HepG2 (cell line): ENCODE measurements around the gene CFAP97D1. TPM values are rescaled to one million over a fixed set of nuclear protein-coding genes. Genes with fewer than 3 reads are reported as not detected.

Experiments
- CEBPZ ChIP-seq: IDR thresholded peaks from 2 replicates; pipeline ENCODE4 v1.6.1; 2012; ENCODE audit warnings: low read length, improper control_type of control experiment
- CHCHD3 ChIP-seq: sonication (generic); formaldehyde crosslinking; IDR thresholded peaks from 2 replicates; pipeline ENCODE4 v1.8.0; 2022; ENCODE audit warnings: mild to moderate bottlenecking, missing genetic modification reagents, moderate library complexity
- E2F2 ChIP-seq: sonication (generic); formaldehyde crosslinking; IDR thresholded peaks from 2 replicates; pipeline ENCODE4 v1.4.0; 2020; ENCODE audit warnings: missing genetic modification reagents, borderline replicate concordance
- ELF3 ChIP-seq: IDR thresholded peaks from 2 replicates; pipeline ENCODE4 v1.6.1; 2016; ENCODE audit warnings: missing genetic modification reagents, missing compliant biosample characterization
- EZH2 ChIP-seq: conservative IDR thresholded peaks from 2 replicates; pipeline ENCODE4 v1.6.1; 2012; ENCODE audit warnings: mild to moderate bottlenecking, low read depth, low read length, moderate library complexity
- HMGXB4 ChIP-seq, 2 experiments: sonication (generic) in 1 of 2; formaldehyde crosslinking in 1 of 2; IDR thresholded peaks; 2 replicates each; pipeline versions ENCODE4 v1.4.0 to v1.6.1; 2018 to 2020; ENCODE audit warnings: missing genetic modification reagents in 2 of 2, borderline replicate concordance in 1 of 2, low read depth in 1 of 2, mild to moderate bottlenecking in 1 of 2, missing biosample characterization in 1 of 2
- JARID2 ChIP-seq: sonication (generic); formaldehyde crosslinking; IDR thresholded peaks from 2 replicates; pipeline ENCODE4 v1.8.1; 2023; ENCODE audit warnings: missing genetic modification reagents, inconsistent platforms; ENCODE audit not compliant: insufficient replicate concordance
- KLF16 ChIP-seq, 2 experiments: sonication (generic) in 1 of 2; formaldehyde crosslinking in 1 of 2; IDR thresholded peaks; 2 replicates each; pipeline versions ENCODE4 v1.6.1 to v1.8.0; 2016 to 2023; ENCODE audit warnings: missing genetic modification reagents in 2 of 2, missing compliant biosample characterization in 1 of 2
- MED1 ChIP-seq: sonication (generic); formaldehyde crosslinking; IDR thresholded peaks from 2 replicates; pipeline ENCODE4 v1.4.0; 2020; ENCODE audit warnings: missing genetic modification reagents
- PTBP1 ChIP-seq: fragments of 200-400 bp; formaldehyde crosslinking; IDR thresholded peaks from 2 replicates; pipeline ENCODE4 v1.6.1; 2018; ENCODE audit warnings: low read length, low read depth; ENCODE audit not compliant: poor library complexity, severe bottlenecking
- SOX6 ChIP-seq, 2 experiments: fragments of 450-650 bp in 1 of 2; sonication (generic) in 1 of 2; formaldehyde crosslinking in 1 of 2; IDR thresholded peaks; 2 replicates each; pipeline versions ENCODE4 v1.4.0 to v1.6.1; 2017 to 2020; ENCODE audit warnings: antibody characterized with exemption in 1 of 2, mild to moderate bottlenecking in 1 of 2, missing genetic modification reagents in 1 of 2
- SP4 ChIP-seq: sonication (generic); formaldehyde crosslinking; IDR thresholded peaks from 2 replicates; pipeline ENCODE4 v1.8.1; 2023; ENCODE audit warnings: mild to moderate bottlenecking, missing genetic modification reagents
- TSC22D2 ChIP-seq: sonication (generic); formaldehyde crosslinking; IDR thresholded peaks from 2 replicates; pipeline ENCODE4 v1.5.1; 2020; ENCODE audit warnings: missing genetic modification reagents, mild to moderate bottlenecking, borderline replicate concordance
- ZBTB25 ChIP-seq: IDR thresholded peaks from 2 replicates; pipeline ENCODE4 v1.6.1; 2018; ENCODE audit warnings: missing genetic modification reagents
- ZNF20 ChIP-seq: sonication (generic); formaldehyde crosslinking; IDR thresholded peaks from 2 replicates; pipeline ENCODE4 v1.4.0; 2020; ENCODE audit warnings: mild to moderate bottlenecking, moderate library complexity, missing genetic modification reagents
- ZNF556 ChIP-seq: sonication (generic); formaldehyde crosslinking; IDR thresholded peaks from 2 replicates; pipeline ENCODE4 v1.4.0; 2020; ENCODE audit warnings: mild to moderate bottlenecking, missing genetic modification reagents, borderline replicate concordance
- ZNF557 ChIP-seq: sonication (generic); formaldehyde crosslinking; IDR thresholded peaks from 2 replicates; pipeline ENCODE4 v1.4.0; 2020; ENCODE audit warnings: missing genetic modification reagents
- ZNF580 ChIP-seq: IDR thresholded peaks from 2 replicates; pipeline ENCODE4 v1.6.1; 2016; ENCODE audit warnings: low read depth, borderline replicate concordance
- ZNF629 ChIP-seq: sonication (generic); formaldehyde crosslinking; conservative IDR thresholded peaks from 2 replicates; pipeline ENCODE4 v1.5.0; 2020; ENCODE audit warnings: missing genetic modification reagents
- polyA plus RNA-seq, 8 experiments: library from polyadenylated mRNA; depleted of rRNA in 3 of 8; stranded (reverse) in 7 of 8; unstranded in 1 of 8; fragments of >200 nt; fragmentation: Illumina TruSeq in 4 of 8; extraction: Trizol in 4 of 8; gene quantifications; 2 replicates each; pipeline versions ENCODE4 v1.2.1 to v1.2.3, GENCODE V29; 2011 to 2016; ENCODE audit warnings: low read depth in 4 of 8, missing spikeins in 1 of 8, mixed read lengths in 1 of 8; ENCODE audit not compliant: insufficient read depth in 1 of 8
- total RNA-seq, 5 experiments: library from RNA; depleted of rRNA; stranded (reverse); fragments of >200 nt; fragmentation: Illumina TruSeq; extraction: Trizol; gene quantifications; 2 replicates each; pipeline ENCODE4 v1.2.3, GENCODE V29; 2016; ENCODE audit warnings: low read depth in 1 of 5

Gene CFAP97D1
- total and polyA plus RNA-seq, 2 of the 13 experiments (the other 11 are each of a cell fraction or from before 2014, with no cell fraction given), result 0.02 TPM; not detected in 1

GRCh38 chr17:43760254-43760852 lies 19.9 kb upstream of the CFAP97D1 start (continued):
- TF ChIP-seq HMGXB4 (CRISPR knock-in tag; IDR thresholded peaks at IDR 0.05; ENCODE audit: borderline replicate concordance in 1 of 2, low read depth in 1 of 2) (peak; percentile 88 to 96; a peak in 3 of 4 replicates), ZNF629 (no peak), ZNF557 (CRISPR knock-in tag) (no peak), ZNF580 (peak; percentile 83; the same call in 1 of the 2 replicates), E2F2 (CRISPR knock-in tag) (no peak), ZNF20 (CRISPR knock-in tag) (no peak), ELF3 (CRISPR knock-in tag) (peak; percentile 84), CEBPZ (no peak), JARID2 (CRISPR knock-in tag) (peak; percentile 98), TSC22D2 (CRISPR knock-in tag) (0 out of 2 replicates have a peak, but pooled peaks have one; percentile 40), CHCHD3 (CRISPR knock-in tag) (no peak), ZBTB25 (CRISPR knock-in tag) (peak; percentile 85; the same call in 1 of the 2 replicates), PTBP1 (no peak), ZNF556 (peak; percentile 84; the same call in 1 of the 2 replicates), SOX6 (IDR thresholded peaks at IDR 0.05) (no peak), SOX6 (CRISPR knock-in tag; IDR thresholded peaks at IDR 0.05) (peak; percentile 55), KLF16 (CRISPR knock-in tag; IDR thresholded peaks at IDR 0.05) (peak in 1 of 2 experiments; percentile 87; a peak in 2 of 4 replicates), EZH2 (no peak), SP4 (peak; percentile 51; the same call in 1 of the 2 replicates), MED1 (0 out of 2 replicates have a peak, but pooled peaks have one; percentile 36)
